ENCODE measurements around the gene CLTB.

GRCh38 chr5:176415952-176416924 is at the start of gene CLTB:
- peak; percentile 72 for TF ChIP-seq POLR2A (IDR thresholded peaks at IDR 0.05; ENCODE audit: low read depth, low read length)
- peak; percentile 99 for TF ChIP-seq CTCF (conservative IDR thresholded peaks at IDR 0.05; ENCODE audit: low read depth, low read length)
- peak; percentile 96 for TF ChIP-seq RAD21 (IDR thresholded peaks at IDR 0.05; ENCODE audit: low read length)
- no peak for TF ChIP-seq RFX5 (IDR thresholded peaks at IDR 0.05; ENCODE audit: low read depth, low read length)
- TF ChIP-seq MAFK (IDR thresholded peaks at IDR 0.05; ENCODE audit: low read depth, low read length) = no peak
- peak; percentile 74 for TF ChIP-seq MXI1 (IDR thresholded peaks at IDR 0.05; ENCODE audit: borderline replicate concordance, low read depth, low read length)
- TF ChIP-seq, protein P1, sequence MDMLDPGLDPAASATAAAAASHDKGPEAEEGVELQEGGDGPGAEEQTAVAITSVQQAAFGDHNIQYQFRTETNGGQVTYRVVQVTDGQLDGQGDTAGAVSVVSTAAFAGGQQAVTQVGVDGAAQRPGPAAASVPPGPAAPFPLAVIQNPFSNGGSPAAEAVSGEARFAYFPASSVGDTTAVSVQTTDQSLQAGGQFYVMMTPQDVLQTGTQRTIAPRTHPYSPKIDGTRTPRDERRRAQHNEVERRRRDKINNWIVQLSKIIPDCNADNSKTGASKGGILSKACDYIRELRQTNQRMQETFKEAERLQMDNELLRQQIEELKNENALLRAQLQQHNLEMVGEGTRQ (IDR thresholded peaks at IDR 0.05; ENCODE audit: low read depth, low read length) = no peak
- TF ChIP-seq SMC3 (IDR thresholded peaks at IDR 0.05; ENCODE audit: low read depth, low read length) = peak; percentile 83
- TF ChIP-seq RCOR1 (IDR thresholded peaks at IDR 0.05; ENCODE audit: insufficient replicate concordance, low read length) = peak; percentile 5
- TF ChIP-seq CEBPB (IDR thresholded peaks at IDR 0.05; ENCODE audit: low read depth, low read length) = 0 out of 2 replicates have a peak, but pooled peaks have one; percentile 3
- peak; percentile 35; the same call in 1 of the 2 replicates for TF ChIP-seq FOS (IDR thresholded peaks at IDR 0.05; ENCODE audit: low read depth, low read length)
- no peak for TF ChIP-seq ELK1 (IDR thresholded peaks at IDR 0.05; ENCODE audit: borderline replicate concordance, low read depth, low read length)

Data from IMR-90 (cell line).